MCF 10A (cell line): ENCODE data around the gene UMODL1. TPM values are rescaled to one million over a fixed set of nuclear protein-coding genes. Genes with fewer than 3 reads are reported as not detected.

ENCODE experiments used
- BruUV-seq: library from RNA; stranded (reverse); fragments of 400-500 nt; replicated peaks from 2 replicates; lab custom pipeline; 2021; lab: Mats Ljungman, UMichigan
- CTCF ChIA-PET: fragments of 300-600 bp; sonication (Branson Sonifier 250); formaldehyde crosslinking; extraction: SDS; loops from one replicate; lab custom pipeline; 2021; ENCODE audit warnings: antibody characterized with exemption, inconsistent platforms; lab: Yijun Ruan, JAX
- POLR2A ChIA-PET: fragments of 300-600, 350-650 bp; sonication (Branson Sonifier 250); formaldehyde crosslinking; extraction: SDS; loops from one replicate; lab custom pipeline; 2020; ENCODE audit warnings: antibody characterized with exemption, inconsistent platforms; lab: Yijun Ruan, JAX
- DNase-seq: peaks from one replicate; pipeline ENCODE4 v3.0.0-alpha.2; 2018; ENCODE audit not compliant: unreplicated experiment
- H3K27ac Mint-ChIP-seq: one replicate; pipeline ENCODE4 v1.8.0; 2022; ENCODE audit warnings: mild to moderate bottlenecking, low read depth, mixed read lengths; ENCODE audit not compliant: unreplicated experiment
- H3K27me3 Mint-ChIP-seq: one replicate; pipeline ENCODE4 v1.8.0; 2022; ENCODE audit warnings: mixed read lengths; ENCODE audit not compliant: insufficient read depth, unreplicated experiment
- H3K36me3 Mint-ChIP-seq: one replicate; pipeline ENCODE4 v1.8.0; 2022; ENCODE audit warnings: mild to moderate bottlenecking, moderate library complexity, mixed read lengths; ENCODE audit not compliant: insufficient read depth, unreplicated experiment
- H3K4me1 Mint-ChIP-seq: one replicate; pipeline ENCODE4 v1.8.0; 2022; ENCODE audit warnings: mixed read lengths; ENCODE audit not compliant: insufficient read depth, unreplicated experiment
- H3K4me3 Mint-ChIP-seq: one replicate; pipeline ENCODE4 v1.8.0; 2022; ENCODE audit warnings: mild to moderate bottlenecking, moderate library complexity, mixed read lengths; ENCODE audit not compliant: unreplicated experiment
- H3K9me3 Mint-ChIP-seq: one replicate; pipeline ENCODE4 v1.8.0; 2022; ENCODE audit warnings: mixed read lengths; ENCODE audit not compliant: unreplicated experiment
- intact Hi-C: fragments of 100-400 bp; cut with micrococcal nuclease; formaldehyde crosslinking; loops from 2 replicates; pipeline ENCODE4 v1.14.1; 2022
- total RNA-seq: library from RNA; stranded (reverse); gene quantifications from 2 replicates; pipeline ENCODE4 v1.2.3, GENCODE V29; 2022
- TF ChIP-seq, protein P1 (sequence below): fragments of 200-600 bp; IDR thresholded peaks from one replicate; pipeline ENCODE4 v1.8.0; 2022; ENCODE audit warnings: antibody characterized with exemption, mild to moderate bottlenecking; ENCODE audit not compliant: unreplicated experiment

UMODL1 gene
- total RNA-seq, 1 experiment from 2014 or later, result not detected

DNA sequence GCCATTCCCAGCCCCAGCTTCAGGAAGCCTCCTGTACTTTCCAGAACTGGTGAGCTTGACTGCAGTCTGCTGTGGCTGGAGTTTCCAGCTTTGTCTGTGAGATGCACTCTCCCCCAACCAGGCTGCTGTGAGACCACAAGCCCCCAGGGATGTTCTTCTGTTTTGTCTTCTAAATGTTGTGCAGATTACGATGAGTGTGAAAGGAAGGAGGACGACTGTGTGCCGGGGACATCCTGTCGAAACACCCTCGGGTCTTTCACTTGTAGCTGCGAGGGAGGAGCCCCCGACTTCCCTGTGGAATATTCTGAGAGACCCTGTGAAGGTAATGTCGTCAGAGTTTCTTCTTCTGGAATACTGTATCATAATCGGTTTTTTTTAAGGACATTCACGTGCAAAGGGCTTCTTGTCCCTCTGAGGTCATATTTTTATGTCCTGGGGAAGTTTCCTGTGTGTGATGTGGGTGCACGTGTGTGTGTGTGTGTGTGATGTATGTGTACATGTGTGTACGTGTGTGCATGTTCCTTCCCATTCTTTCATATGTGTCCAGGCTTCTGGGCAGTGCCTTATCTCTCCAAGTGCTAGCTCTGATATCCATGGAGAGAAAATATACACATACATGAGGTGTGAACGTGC lies 49.9 kb downstream of the UMODL1 start:
- peaks cover 40% of the 10 kb centered on the region for H3K27me3 Mint-ChIP-seq
- H3K9me3 Mint-ChIP-seq, result no peaks in the 10 kb centered on the region
- peaks cover 25% of the 10 kb centered on the region for H3K4me1 Mint-ChIP-seq
- intact Hi-C loops, result no loop called here
- no peak overlapping the region for H3K27ac Mint-ChIP-seq
- DNase-seq, result no peak
- ChIA-PET CTCF (interaction anchor here (0.5 to 1.7 kb wide), 8 partner anchors 10 to 838 kb away, joined by 3 to 5 read pairs (median 3); no protein-coding TSS in a partner anchor), POLR2A (interaction anchor here (0.6 to 1.7 kb wide), 6 partner anchors 7 to 260 kb away, joined by 3 to 7 read pairs (median 4); no protein-coding TSS in a partner anchor)
- TF ChIP-seq, protein P1, sequence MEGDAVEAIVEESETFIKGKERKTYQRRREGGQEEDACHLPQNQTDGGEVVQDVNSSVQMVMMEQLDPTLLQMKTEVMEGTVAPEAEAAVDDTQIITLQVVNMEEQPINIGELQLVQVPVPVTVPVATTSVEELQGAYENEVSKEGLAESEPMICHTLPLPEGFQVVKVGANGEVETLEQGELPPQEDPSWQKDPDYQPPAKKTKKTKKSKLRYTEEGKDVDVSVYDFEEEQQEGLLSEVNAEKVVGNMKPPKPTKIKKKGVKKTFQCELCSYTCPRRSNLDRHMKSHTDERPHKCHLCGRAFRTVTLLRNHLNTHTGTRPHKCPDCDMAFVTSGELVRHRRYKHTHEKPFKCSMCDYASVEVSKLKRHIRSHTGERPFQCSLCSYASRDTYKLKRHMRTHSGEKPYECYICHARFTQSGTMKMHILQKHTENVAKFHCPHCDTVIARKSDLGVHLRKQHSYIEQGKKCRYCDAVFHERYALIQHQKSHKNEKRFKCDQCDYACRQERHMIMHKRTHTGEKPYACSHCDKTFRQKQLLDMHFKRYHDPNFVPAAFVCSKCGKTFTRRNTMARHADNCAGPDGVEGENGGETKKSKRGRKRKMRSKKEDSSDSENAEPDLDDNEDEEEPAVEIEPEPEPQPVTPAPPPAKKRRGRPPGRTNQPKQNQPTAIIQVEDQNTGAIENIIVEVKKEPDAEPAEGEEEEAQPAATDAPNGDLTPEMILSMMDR, result no peak
- no peaks in the 10 kb centered on the region for H3K36me3 Mint-ChIP-seq
- BruUV-seq, result no TSS peak
- H3K4me3 Mint-ChIP-seq, result no peak overlapping the region

GRCh38 chr21:42121794-42122193 lies 50.7 kb downstream of the UMODL1 start:
- no TSS peak for BruUV-seq
- Mint-ChIP-seq H3K9me3 (no peaks in the 10 kb centered on the region), H3K27ac (no peak overlapping the region), H3K27me3 (peaks cover 40% of the 10 kb centered on the region), H3K36me3 (no peaks in the 10 kb centered on the region), H3K4me1 (peaks cover 25% of the 10 kb centered on the region), H3K4me3 (peak overlapping the region; percentile 19)
- TF ChIP-seq, protein P1, result no peak
- ChIA-PET CTCF (interaction anchor here (0.5 to 1.4 kb wide), 5 partner anchors 10 to 839 kb away, joined by 3 to 4 read pairs (median 3); no protein-coding TSS in a partner anchor), POLR2A (interaction anchor here (0.6 to 1.7 kb wide), 2 partner anchors 244 to 261 kb away, joined by 3 to 7 read pairs; no protein-coding TSS in a partner anchor)
- DNase-seq, result peak; percentile 49
- intact Hi-C loops, result no loop called here

- no peaks in the 10 kb centered on the region for H3K9me3 Mint-ChIP-seq
- H3K36me3 Mint-ChIP-seq, result no peaks in the 10 kb centered on the region
- BruUV-seq, result no TSS peak
- ChIA-PET POLR2A (interaction anchor here (1.7 kb wide), 1 partner anchor 244 kb away, joined by 7 read pairs; no protein-coding TSS in a partner anchor), CTCF (interaction anchor here (0.6 to 1.4 kb wide), 4 partner anchors 10 to 685 kb away, joined by 3 to 4 read pairs (median 3); no protein-coding TSS in a partner anchor)
- TF ChIP-seq, protein P1, result no peak
- H3K27me3 Mint-ChIP-seq, result peaks cover 38% of the 10 kb centered on the region
- intact Hi-C loops, result no loop called here
- DNase-seq, result no peak
- H3K4me1 Mint-ChIP-seq, result peaks cover 21% of the 10 kb centered on the region
- H3K27ac Mint-ChIP-seq, result no peak overlapping the region
- H3K4me3 Mint-ChIP-seq, result no peak overlapping the region
These were observed 51.3 kb downstream of the UMODL1 start for GRCh38 chr21:42122398-42122797.

DNA sequence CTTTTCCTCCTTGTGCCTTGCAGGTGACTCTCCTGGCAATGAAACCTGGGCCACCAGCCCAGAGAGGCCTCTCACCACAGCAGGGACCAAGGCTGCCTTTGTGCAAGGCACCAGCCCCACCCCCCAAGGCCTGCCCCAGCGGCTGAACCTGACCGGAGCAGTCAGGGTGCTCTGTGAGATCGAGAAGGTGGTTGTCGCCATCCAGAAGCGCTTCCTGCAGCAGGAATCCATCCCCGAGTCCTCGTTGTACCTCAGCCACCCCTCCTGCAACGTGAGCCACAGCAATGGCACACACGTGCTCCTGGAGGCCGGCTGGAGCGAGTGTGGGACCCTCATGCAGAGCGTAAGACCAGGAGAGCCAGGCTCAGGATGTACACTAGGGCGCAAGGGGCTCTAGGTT lies 51.7 kb downstream of the UMODL1 start:
- Mint-ChIP-seq H3K27me3 (peaks cover 34% of the 10 kb centered on the region), H3K4me1 (peaks cover 20% of the 10 kb centered on the region), H3K27ac (no peak overlapping the region), H3K36me3 (no peaks in the 10 kb centered on the region), H3K9me3 (no peaks in the 10 kb centered on the region), H3K4me3 (no peak overlapping the region)
- BruUV-seq, result no TSS peak
- ChIA-PET CTCF (interaction anchor here (0.6 to 1.0 kb wide), 3 partner anchors 11 to 685 kb away, joined by 3 to 4 read pairs (median 3); no protein-coding TSS in a partner anchor), POLR2A (no interaction called here)
- DNase-seq, result no peak
- TF ChIP-seq, protein P1, result no peak
- intact Hi-C loops, result no loop called here
